Measurements from ENCODE around the gene NUP214. TPM values are rescaled to one million over a fixed set of nuclear protein-coding genes. Genes with fewer than 3 reads are reported as not detected.
"Not testable (repeated sequence)": the region's sequence is repeated elsewhere in the genome, so short reads cannot be mapped to it uniquely, and the experiment has no call there.

NUP214 gene
- total RNA-seq, 1 donor from 2014 or later = 27.4 TPM

DNA sequence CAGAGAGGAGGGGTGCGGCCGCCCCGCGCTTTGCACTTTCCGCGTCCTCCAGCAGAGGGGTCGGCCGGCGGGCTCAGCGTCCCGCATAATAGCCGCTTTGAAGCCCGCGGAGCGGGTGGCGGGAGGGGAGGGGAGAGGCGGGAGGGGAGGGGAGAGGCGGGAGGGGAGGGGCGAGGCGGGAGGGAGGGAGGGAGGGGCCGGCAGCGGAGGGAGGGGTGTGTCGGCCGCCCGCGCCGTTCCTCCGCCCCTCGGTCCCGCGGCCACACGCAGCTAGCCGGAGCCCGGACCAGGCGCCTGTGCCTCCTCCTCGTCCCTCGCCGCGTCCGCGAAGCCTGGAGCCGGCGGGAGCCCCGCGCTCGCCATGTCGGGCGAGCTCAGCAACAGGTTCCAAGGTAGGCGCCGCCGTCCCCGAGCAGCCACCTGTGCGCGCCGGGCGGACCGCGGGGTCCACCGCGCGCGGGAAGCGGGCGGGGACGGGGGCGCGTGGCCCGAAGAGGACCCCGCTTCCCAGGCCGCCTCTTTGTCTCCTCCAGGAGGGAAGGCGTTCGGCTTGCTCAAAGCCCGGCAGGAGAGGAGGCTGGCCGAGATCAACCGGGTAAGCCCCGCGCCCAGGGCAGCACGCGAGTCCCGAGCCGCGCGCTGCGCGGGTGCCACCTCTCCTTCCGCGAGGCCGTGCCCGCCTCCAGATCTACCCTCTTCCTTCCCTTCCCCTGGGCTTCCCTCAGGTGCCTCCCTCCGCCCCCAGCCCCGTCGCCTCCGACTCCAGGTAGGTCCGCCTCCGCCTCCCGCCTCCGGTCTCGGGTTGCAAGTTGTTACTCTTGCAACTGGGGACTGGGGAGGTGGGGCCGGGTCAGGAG, 28.9 kb upstream of the NUP214 start, which contains the start of gene AIF1L:
Gene AIF1L (plus strand): TSS at position 263 of the 857 bp plus-strand sequence. CDS start 99 bp downstream, at position 362.
- peak; percentile 69 for DNase-seq

GRCh38 chr9:131097126-131097947, 28.0 kb upstream of the NUP214 start:
- DNase-seq = no peak

DNA sequence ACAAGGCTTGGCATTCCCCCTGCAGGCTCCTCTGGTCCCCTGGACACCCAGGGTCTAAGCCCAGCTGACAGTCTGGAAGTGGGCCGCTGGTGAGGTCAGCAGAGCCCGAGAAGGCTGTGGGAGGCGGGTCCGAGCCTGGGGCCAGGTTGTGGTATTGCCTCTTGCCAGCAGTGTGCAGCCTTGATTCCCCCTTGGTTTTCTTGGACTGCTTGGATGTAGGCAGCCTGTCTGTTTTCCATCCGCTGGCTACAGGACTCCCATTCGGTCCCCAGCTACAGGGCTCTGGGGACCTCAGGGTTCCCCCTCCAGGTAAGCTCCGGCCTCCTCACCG, 27.5 kb upstream of the NUP214 start:
- peak; percentile 39 for DNase-seq

DNA sequence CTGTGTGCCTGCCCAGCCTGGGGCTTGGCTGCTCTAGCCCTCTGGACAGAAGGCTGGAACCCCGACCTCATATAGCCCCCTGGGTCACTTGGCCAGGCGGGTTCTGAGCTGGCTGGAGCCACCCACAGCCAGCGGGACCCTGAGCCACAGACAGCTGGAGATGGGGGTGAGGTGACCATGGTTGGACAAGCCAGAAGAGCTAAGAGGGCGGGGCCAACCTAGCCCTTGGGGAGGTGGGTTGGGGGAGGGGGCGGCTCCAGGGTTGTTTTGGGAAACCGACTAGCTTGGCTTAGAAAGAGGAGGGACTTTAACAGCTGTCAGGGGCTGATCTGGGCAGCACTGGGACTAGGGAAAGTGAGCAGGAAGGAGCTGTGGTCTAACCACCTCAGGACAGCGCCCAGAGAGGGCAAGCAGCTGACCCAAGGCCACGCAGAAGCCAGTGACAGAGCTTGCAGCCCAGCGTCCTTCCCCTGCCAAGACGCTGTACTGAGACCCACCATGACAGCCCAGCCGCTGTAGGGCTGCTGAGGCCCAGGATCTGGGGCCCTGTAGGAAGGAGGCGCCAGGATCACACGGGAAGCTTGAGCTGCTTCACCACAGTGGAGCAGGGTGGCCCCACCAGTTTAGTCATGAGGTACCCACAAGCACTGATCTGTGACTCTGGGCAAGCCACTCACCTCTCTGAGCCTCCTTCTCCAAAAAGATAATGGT, 26.8 kb upstream of the NUP214 start:
- peak; percentile 45 for DNase-seq

DNA sequence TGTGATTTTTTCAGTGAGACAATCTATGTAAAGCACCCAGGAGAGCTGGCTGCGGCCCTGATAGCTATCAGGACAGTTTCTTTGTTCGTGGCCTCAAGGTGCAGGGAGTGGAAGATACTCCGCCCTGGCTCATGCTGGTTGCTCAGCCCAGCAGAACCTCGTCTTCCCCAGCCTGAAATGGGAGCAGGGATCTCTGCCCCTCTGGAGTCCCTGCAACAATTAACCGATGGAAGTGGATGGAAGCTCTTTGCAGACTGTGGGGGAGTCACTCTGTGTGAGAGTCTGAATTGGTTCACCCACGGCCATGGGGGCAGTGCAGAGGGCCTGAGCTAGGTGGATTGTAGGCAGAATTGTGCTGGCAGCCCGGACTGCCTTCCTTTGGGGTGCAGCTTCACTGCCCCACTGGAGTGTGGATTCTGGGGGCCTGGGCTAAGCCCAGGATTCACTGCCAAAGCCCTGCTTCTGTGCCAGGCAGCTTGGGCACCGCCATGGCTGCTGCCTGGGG, 26.2 kb upstream of the NUP214 start:
- DNase-seq = no peak

GRCh38 chr9:131099845-131100244, 25.5 kb upstream of the NUP214 start:
- DNase-seq = not testable (repeated sequence)

- no peak for DNase-seq
These were observed 24.9 kb upstream of the NUP214 start for GRCh38 chr9:131100445-131100844.

- no peak for DNase-seq
These were observed 24.0 kb upstream of the NUP214 start for GRCh38 chr9:131101207-131101964.

DNA sequence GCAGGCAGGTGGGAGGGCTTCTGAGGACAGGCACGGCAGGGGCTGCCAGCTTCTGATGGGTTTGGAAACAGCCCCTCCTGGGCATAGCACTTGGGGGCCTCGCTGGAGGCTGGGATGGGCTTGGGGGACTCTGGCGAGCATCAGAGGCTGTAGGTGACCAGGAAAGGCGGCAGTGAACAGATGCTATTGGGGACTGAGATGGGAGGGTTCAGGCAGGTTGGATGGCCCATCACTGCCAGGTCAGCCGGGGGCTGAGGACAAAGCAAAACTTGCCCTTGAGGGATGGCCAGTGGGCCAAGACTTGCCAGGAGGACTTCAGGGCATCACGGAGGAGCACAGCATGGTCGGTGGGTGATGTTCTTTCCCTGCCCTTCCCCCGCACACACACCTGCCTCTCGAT, 22.4 kb upstream of the NUP214 start:
- DNase-seq = no peak

DNA sequence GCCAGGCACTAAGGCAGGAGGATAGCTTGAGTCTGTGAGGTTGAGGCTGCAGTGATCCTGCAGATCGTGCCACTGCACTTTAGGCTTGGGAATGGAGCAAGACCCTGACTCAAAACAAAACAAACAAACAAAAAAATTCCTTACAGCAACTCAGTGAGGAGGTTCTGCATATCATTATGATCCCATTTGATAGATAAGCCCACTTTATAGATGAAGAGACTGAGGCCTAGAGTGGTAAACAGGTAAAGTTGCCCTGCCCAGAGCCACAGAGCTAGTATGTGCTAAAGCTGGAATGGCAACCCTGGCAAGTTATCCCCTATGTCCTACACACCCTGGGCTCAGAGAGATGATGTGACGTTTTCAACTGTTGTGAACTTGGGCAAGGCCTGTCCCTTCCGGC, 21.9 kb upstream of the NUP214 start:
- no peak for DNase-seq

DNA sequence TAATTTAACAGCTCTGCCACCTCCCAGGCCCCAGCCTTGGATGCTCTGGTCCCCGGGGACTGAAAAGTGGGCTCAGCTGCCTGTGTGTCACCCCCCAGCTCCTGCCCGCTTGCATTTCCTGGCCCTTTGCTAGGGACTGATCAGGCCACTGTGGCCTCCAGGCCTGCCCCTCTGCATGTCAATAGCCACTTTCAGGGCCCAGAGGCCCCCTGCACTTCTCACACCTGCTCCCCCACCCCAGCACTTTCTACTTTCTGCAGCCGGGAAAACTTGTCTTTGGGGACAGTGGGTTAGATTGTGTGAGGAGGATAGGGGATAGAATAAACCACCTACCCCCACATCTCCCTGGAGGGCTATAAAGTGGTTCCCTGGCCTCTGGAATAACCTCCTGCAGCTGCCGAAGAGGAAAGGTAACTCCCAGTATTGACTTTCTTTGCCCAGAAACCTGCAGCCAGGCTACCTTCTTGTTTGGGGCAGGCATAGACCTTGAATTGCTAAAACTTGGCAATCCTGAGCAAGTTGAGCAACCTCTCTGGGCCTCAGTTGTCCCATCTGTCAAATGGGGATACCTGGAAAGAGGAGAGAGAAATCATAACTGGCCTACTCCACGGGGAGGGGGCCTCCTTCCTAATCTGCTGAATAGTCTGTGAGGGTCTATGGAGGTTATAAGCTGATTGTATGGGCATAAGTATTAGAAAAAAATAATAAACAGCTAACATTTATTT, 21.2 kb upstream of the NUP214 start:
- DNase-seq = no peak

GRCh38 chr9:131105952-131106351, 19.4 kb upstream of the NUP214 start:
- DNase-seq = no peak

GRCh38 chr9:131107760-131108159, 17.6 kb upstream of the NUP214 start:
- DNase-seq = no peak

DNA sequence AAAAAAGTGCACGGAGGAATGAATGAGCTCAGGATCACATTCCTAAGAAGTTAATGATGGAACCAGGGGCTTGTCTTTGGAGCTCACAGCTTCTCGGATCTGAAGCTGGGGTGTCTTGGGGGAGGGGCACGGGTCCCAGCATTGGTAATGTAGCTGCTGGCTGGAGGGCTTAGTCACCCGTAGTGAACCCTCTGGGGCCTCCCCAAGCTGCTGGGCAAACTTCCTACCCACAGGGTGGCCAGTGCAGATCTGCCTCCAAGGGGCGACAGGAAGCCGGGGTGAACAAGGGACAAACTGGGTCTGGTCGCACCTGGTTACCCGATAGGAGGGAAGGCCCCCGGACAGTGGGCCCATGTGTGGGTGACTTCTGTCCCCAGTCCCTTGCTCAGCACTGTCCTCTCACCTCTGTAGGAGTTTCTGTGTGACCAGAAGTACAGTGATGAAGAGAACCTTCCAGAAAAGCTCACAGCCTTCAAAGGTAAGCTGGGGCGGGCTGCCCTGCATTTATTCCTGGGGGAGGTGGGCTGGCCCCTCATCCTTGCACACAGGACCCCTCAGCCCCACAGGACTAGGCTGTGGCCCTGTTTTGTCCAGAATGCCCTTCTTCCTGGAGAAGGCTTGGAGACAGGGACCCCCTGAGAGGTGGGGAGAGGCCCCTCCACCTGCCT, 14.1 kb upstream of the NUP214 start:
- DNase-seq = no peak

DNA sequence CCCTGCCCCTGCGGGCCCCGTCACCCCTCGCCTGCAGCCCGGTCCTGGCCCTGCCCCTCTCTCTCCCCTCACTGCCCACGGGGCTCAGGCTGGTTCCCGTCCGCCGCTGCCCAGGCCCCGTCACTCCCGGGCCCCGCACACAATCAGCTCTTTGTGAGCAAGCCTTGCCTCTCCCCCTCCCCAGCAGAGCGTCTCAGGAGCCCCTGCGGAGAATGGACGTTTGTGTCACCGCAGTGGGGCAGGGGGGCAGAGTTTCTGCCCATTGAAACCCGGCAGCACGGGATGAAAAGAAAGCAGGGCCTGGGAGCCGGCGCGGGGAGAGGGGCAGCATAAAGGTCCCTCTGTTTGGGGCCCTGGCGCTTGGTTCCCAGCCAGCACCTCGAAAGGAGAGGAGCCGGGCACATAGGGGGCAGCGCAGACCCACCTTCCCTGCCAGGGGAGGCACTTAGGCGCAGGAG, 13.5 kb upstream of the NUP214 start:
- peak; percentile 68 for DNase-seq

DNA sequence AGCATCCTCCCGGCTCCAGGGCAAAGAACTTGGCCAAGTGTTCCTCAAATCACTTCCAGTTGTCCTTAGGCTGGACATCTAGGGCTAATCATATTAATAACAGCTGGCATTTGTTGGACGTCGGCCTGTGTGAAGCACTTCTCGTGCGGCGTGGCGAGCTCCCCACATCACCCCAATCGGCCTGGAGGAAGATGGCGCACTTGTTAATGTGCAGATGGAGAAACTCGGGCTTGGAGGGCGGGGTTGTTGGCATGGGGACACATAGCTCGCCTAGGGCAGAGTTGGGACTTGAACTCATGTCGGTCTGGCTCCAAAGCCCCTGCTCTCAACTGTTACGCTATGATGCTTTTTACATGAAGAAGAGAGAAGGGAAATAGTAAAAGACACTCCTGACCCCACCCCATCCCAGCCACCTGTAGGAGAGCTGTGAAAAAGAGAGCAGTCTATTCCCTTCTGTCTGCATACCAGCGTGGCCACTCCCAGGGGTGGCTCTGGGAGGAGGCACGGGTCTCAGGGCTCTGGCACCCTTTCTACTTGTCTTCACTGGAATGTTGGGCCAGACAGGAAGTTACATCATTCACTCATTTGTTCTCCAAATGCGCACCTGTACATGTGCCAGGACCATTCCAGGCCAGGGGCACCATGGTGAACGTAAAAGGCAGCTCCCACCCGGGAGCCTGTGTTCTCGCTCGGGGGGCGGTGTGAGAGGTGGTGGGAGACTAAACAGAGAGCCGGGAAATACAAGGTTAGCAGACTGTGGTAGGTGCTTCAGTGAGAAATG, 12.8 kb upstream of the NUP214 start:
- no peak for DNase-seq

DNA sequence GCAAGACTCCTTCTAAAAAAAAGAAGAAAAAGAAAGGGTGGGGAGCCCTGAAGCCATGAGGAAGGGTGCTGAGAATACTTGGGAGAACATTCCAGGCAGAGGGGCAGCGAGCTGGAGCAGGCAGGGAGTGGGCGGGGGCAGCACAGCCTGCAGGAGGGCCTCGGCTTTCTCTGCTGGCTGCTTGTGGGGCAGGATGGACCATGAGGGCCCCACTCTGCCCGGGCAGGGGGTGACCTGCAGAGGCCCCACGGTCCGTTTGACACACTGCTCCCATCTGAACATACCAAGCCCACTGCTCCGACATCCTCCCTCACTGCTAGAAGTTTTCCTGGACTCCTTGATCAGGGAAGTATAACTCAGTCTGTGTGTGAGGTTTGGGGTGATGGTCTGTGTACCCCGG, 11.7 kb upstream of the NUP214 start:
- no peak for DNase-seq

DNA sequence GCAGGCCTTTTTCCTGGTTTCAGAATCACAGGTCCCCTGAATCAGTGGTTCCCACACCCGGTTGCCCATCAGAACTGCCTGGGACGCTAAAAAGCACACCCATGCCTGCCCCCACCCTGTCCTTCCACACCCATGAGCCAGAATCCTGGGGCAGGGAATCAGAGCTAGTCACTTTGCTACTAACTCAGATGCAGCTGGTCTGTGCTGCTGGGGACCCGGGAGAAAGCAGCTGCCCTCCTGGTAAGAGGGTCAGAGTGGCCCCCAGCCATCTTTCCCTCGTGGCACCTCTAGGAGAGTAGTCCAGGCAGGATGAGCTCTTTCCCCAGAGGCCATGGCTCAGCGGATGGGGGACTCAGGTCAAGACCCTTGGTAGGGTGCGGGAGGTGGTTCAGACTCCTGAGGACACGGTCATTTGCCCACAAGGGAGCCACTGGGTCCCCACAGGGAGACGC, 11.3 kb upstream of the NUP214 start:
- no peak for DNase-seq

DNA sequence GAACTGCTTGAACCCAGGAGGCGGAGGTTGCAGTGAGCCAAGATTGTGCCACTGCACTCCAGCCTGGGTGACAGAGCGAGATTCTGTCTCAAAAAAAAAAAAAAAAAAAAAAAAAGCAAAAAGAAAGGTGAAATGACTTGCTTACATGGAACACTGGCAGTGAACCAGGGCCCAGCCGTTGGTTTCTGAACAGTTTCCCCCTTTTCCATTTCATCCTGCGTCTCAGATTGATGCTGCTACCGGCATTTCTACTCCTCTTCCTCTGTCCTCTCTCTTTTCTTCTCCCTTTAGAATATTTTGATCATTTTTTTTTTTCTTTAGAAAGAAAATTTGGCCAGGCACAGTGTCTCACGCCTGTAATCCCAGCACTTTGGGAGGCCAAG, 10.0 kb upstream of the NUP214 start:
- DNase-seq = not testable (repeated sequence)

Measured in tongue (tissue), 2 donors.